Astrocyte of the cerebellum (primary cell): ENCODE data around the gene KCNAB1.

ENCODE experiments used
- DNase-seq: peaks from one replicate; pipeline ENCODE4 v3.0.0-alpha.2; 2011; ENCODE audit warnings: low read depth
- H3K4me3 ChIP-seq: 2 replicates; pipeline ENCODE4 v1.5.1; 2011; ENCODE audit warnings: mild to moderate bottlenecking, low read depth, low read length, moderate library complexity
- CTCF ChIP-seq: IDR thresholded peaks from 2 replicates; pipeline ENCODE4 v1.5.1; 2012; ENCODE audit warnings: low read length, low read depth, moderate library complexity, mild to moderate bottlenecking; ENCODE audit errors: missing control alignments
- in situ Hi-C: cut with HindIII; loops from 2 replicates; pipeline ENCODE4 v1.10.0; 2017; ENCODE audit warnings: low sequenced_read_pairs

Gene KCNAB1

GRCh38 chr3:156201411-156202405, 81.3 kb downstream of the KCNAB1 start:
- DNase-seq, result no peak
- in situ Hi-C loops, result no loop called here
- TF ChIP-seq CTCF, result no peak
- H3K4me3 ChIP-seq, result no peak overlapping the region

DNA sequence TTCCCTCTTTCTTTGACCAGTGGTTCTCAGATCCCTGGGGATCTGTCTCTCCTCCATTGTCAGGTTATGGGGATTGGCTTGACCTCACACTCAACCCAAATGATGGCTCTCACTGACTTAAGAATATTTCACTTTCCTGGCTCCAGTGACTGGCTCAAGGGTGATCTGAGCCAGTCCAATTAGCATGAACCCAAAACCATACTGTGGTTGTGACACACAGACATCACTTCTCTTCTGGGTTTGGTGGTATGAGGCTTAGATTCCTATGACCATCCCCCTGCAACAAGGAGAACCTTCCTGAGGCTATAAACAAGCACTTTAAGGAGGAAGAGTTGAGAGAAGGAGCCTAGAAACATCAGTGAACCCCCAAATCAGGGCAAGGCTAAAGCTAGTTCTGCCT, 85.8 kb downstream of the KCNAB1 start:
- H3K4me3 ChIP-seq, result no peak overlapping the region
- in situ Hi-C loops, result no loop called here
- no peak for TF ChIP-seq CTCF
- no peak for DNase-seq

GRCh38 chr3:156207802-156208685, 87.7 kb downstream of the KCNAB1 start:
- H3K4me3 ChIP-seq, result no peak overlapping the region
- in situ Hi-C loops, result no loop called here
- no peak for TF ChIP-seq CTCF
- DNase-seq, result no peak

DNA sequence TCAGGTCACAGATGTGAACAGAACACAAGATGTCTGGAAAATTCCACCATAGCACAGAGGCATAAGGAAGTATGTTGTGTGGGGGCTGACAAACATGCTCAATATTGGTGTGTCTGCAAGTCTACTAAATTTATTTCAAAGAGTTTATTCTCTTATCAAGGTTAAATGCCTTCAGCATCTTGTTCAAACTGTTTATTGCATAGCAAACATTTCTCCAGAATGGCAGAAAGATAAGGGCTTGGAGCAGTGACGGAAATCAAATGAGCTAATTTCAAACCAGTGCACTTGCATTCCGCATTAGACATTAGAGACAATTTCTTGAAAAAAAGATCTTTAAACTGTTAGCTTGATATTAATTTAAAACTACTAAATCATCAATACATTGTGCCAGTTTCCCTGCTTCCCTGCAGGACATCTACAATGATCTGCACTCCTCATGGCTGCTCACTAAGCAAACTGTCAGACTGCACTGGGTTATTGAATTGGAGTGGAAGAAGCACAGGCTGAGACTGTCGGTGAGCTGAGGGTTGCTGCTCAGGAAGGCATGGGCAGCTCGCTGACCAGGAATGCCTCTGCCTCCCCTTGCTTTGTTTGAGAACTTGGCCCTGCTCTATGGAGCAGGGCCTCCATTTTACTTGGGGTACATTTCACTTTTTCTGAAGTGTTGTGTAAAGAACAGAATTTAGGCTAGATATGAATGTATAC, 89.4 kb downstream of the KCNAB1 start:
- no peak overlapping the region for H3K4me3 ChIP-seq
- in situ Hi-C loops, result no loop called here
- no peak for DNase-seq
- TF ChIP-seq CTCF, result no peak

DNA sequence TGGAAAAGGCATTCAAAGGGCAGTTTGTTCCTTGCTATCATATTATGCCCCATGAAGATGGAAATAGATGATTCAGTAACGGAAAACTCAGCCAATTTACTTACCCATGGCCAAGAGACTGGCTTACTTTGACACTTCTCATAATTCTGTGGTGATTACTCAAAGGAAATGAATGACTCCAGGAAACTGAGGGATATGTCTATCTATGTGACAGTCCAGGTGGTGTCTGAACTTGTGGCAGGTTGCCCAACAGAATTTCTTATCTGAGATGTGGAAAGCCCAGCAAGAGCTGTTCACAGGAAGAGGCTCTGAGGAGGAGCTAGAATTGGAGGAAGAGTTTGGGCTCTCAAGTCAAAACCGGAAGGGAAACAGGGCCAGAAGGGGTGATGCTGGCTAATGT, 91.2 kb downstream of the KCNAB1 start:
- in situ Hi-C loops, result no loop called here
- no peak overlapping the region for H3K4me3 ChIP-seq
- no peak for DNase-seq
- TF ChIP-seq CTCF, result no peak

- no peak overlapping the region for H3K4me3 ChIP-seq
- in situ Hi-C loops, result no loop called here
- no peak for DNase-seq
- no peak for TF ChIP-seq CTCF
Observed at GRCh38 chr3:156214676-156215075, 94.3 kb downstream of the KCNAB1 start.
